GM19240 (cell line): Measurements from ENCODE around the gene INTS6.

ENCODE experiments used
- DNase-seq: peaks from one replicate; pipeline ENCODE4 v3.0.0; 2011; ENCODE audit warnings: low spot score; ENCODE audit not compliant: insufficient read length

INTS6 gene

DNA sequence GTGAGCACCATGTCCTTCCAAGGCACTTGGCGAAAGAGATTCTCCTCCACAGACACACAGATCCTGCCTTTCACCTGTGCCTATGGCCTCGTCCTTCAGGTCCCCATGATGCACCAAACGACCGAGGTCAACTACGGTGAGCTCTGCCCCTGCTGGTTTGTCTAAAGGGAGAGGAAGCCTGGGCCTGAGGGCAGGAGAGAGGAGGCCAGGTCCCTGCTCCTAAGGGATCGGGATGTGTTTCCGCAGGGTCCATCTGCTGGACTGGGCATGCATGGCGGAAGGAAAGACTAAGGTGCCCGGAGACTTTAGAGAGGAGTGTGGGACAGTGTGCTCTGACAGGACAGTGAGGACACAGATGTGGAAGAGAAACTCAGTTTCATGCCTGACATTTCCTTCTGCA lies 105.7 kb downstream of the INTS6 start:
- no peak for DNase-seq

DNA sequence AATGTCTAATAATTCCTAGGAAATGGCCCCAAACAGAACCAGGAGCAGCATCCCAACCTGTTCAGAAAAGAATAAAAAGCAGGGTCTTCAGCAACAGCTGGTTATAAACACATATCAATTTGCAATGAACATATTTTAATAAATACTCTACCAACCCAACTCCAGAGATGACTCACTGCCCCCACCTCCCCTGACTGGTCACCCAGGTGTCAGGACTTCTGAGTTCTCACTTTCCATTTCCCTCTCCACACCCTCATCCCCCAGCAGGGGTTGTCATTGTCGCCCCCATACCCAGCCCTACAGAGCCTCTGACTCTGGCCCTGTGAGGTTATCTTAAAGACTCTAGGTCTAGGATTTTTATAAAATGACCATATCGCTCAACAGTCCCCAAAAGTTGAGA lies 106.4 kb downstream of the INTS6 start:
- no peak for DNase-seq

DNA sequence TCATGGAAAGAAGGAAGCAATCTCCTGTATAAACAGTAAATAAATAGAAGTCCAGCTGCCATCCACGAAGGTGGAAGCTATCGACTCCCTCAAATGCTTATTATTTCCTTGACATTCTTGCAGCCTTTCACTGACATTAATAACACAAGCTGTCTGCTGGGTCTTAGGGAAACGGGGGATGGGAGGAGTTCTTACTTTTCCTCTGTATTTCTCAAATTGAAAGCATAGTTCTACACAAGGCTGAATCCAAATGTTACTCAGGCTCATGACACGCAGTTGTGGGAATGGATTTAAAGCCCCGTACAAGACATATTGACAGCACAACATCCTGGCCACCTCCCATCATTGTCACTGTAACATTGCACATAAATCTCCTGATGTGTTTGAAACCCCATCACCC lies 109.4 kb downstream of the INTS6 start:
- no peak for DNase-seq

DNA sequence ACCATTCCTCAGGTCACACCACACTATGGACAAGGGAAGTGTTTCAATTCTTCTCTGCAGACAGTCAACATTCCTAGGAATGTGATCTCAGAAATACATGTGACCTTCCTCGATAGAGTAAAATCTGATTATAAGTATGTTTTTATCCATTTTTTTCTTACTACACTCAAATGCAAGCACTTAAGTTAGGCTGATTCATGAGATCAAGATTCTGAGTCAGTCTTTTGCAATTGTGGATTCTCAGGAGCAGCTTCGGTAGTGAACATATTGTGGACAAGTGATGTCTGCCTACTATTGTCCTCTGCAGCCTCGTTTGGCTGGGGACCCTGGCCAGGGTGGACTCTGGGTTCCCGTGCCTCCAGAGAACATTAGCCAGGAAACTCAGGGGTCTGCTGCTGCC lies 110.1 kb downstream of the INTS6 start:
- DNase-seq: no peak

DNA sequence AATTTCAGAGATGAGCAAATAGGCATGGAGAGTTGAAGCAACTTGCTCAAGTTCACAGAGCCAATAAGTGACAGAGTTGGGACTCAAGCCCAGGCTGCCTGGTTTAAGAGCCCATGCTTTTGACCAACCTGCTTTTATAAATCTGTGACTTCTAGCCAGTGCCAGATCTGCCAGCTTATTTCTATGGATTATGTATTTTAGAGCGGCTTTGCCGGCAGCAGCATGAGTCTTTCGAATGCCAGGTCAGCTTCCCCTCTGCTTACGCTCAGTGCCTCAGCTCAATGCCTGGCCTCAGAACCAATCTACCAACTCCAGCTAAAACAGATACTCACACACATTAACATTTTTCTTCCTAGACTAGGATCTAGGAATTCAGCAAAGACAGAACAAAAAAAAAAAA lies 111.0 kb downstream of the INTS6 start:
- no peak for DNase-seq

DNA sequence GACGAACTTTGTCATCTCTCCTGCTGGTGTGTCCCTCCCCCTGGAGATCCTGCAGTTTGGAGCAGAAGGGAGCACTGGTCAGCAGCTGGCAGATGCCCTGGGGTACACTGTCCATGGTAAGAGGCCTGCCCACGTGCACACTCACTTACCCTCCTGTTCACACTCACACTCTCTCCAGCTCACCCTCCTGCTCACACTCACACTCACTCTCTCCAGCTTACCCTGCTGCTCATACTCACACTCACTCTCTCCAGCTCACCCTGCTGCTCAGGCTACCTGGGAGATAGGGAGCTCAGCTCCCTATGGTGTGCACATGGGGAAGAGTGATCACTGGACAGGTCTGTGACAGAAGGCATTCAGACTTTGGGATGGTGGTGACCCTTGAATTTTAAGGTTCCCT lies 111.6 kb downstream of the INTS6 start:
- DNase-seq: no peak

DNA sequence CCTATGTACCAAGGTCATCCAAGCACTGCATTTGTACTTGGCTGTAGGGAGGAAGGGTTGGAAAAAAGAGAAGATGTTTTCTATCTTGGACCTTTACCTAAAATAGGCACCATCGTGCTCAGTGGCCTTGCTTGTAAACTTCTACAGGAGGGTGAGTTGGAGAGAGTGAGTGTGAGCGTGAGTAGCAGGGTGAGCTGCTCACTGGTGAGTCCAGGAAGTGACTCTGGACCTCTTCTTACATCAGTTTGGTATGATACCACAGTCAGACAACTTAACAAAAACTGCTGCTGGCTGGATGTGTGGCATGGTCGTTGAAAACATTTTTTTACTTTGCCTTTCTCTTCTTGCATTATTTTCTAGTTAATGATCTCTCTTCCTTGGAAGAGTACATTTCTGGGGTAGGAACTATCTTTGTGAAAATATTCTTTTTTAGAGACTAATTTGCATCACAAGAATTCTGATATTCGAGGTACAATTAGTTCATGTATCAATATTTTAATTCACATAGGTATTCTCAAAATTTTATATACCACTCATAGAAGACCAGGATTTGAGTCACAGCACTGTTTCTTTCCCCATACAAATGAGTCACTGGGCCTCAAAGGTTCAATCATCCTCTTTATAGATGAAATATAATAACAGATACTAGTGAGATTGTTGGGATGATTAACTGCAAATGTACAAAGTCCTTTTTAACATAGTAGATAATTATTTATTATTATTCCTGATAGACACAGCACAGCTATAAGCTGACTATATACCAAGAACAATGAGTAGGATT lies 112.7 kb downstream of the INTS6 start:
- DNase-seq: no peak

DNA sequence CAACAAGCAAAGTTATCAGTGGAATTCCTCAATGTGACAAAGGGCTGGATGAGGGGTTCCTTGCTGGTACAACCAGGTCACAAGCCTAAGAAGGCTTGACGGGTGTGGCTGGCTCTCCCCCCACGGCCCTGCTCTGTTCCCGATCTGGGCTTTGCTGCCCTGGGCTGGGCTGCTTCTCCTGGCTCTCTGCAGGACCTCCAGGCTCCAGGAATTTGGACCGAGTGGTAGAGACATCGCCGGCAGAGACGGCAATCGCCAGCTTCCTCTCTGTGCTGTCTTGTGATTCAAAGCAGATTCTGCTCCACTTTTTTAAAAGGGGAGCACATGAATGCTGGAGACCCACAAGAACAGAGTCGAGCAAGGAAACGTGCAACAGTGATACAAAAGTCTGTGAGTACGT lies 113.5 kb downstream of the INTS6 start, which contains the start of gene SERPINE3:
Gene SERPINE3, plus strand, starts transcription at position 338 of the 400 bp plus-strand sequence. CDS start 1,401 bp downstream, outside the sequence.
- no peak for DNase-seq

DNA sequence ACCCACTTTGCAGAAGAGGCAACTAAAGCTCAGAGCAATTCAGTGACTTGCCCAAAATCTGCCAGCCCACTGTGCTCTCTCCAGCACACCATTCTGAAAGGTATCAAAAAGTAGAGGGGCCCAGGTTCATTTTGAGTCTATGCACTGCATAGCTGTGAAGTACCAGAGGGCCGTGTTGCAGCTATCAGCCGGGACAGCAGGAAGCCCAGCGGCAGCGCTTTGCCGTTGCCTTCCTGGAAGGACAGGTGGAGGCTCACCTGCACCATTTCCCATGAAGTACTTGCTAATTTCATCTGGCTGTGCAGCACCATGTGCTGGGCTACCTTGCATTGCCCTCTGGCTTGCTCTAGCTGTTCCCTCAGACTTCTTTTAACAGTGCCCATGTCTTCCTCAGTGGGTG lies 116.1 kb downstream of the INTS6 start:
- DNase-seq: no peak

DNA sequence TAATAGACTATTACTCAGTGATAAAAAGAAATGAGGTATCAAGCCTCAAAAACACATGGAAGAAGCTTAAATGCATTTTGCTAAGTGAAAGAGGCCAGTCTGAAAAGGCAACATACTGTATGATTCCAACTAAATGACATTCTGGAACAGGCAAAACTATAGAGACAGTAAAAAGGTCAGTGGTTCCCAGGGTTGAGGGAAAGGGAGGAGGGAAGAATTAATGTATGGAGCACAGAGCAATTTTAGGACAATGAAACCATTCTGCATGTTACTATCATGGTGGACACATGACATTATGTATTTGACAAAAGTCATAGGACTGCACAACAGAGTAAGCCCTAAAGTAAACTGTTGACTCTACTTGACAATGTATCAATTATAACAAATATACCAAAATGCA lies 119.0 kb downstream of the INTS6 start:
- DNase-seq: no peak

DNA sequence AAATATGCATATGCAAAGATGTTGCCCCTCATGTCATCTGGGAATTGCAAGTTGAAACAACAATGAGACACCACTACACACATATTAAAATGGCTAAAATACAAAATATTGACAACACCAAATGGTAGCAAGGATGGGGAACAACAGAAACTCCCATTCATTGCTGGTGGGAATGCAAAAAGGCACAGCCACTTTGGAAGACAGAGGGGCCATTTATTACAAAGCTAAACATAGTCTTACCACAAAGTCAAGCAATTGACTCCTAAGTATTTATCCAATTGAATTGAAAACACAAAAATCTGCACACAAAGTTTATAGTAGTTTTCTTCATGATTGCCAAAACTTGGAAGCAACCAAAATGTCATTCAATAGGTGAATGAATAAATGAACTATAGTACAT lies 119.4 kb downstream of the INTS6 start:
- DNase-seq: no peak

DNA sequence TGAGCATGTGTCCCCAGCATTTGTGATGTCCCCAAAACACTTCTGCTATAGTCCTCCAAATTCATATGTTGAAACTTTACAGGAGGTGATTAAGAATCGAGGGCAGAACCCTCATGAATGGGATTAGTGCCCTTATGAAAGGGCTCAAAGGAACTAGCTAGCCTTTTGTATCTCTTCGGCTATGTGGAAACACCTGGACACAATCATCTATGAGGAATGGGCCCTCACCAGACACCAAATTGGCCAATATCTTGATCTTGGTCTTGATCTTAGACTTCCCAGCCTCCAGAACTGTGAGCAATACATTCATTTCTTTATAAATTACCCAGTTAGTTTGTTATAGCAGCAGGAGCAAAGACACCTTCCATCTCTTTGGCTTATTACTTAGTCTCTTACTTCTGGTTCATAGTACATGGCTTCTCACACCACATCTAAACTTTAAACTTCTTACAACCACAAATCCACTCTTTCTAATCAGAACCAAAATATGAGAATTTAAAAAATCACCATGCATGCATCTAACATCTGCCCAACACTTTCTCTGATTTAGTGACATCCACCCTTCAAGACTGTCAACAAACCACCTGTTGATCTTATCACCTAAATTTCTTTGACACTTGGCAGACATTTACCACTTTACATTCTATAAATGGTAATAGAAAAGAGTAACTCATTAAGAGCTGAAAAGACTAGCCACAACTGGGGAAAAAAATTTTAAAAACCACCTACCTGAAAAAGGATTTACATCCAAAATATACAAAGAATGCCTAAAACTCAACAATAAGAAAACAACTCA lies 120.1 kb downstream of the INTS6 start:
- DNase-seq: no peak

DNA sequence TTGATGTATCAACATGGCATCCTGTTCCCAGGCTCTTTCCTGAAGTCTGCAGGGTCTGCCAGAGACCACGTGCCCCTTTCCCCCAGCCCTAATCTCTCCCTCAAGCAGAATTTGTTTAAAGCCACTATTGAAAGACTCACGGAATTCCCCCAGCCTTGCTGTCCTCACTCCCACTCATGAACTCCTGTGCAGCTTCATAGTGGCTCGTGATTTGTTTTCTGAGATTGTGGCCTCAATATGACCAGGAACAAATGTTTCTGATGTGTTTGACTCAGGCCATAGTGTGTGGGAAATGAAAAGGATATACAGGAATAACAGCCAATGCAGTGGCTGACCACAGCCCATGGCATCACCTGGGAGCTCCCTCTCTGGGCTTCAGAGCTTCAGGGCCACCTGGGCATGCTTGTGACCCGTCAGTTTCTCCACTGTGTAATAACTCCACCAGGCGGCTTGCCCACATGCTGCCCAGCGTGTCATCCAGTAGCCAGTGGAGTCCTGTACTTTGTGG lies 121.4 kb downstream of the INTS6 start:
- DNase-seq: no peak

DNA sequence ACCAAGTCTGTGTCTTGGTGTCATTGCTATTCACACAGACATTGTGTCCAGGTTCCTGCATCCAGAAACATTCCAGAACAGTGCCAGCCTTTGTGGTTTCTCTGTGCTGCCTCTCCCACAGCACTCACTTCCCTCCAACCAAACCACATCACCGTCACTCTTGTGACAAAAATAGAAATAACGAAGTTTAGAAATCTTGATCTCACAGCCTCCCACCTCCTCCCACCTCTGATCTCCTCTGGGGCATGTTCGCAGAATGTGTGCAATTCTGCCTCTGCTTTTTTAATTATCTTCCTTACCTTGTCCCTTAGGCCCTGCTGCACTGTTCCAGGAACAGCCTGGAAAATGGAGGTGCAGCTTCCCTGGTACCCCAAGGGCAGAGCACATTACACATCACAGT lies 122.0 kb downstream of the INTS6 start:
- DNase-seq: no peak

DNA sequence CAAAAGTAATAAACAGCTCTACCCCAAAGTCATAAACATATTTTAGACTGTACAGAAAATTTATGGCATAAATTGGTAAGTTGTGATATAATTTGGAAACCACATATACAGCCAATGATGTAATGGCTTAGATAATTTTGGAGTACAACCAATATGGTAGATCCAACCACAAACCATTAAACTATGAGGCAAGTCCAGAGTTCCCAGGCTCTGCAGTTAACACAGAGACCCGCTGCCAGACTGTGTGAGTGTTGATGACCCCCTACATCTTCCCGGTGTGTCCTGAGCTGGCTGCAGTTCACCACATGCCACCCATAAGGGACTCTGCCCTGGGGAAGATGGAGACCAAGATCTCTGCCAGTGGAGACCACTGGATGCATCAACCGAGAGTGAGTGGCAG lies 123.2 kb downstream of the INTS6 start:
- DNase-seq: no peak

DNA sequence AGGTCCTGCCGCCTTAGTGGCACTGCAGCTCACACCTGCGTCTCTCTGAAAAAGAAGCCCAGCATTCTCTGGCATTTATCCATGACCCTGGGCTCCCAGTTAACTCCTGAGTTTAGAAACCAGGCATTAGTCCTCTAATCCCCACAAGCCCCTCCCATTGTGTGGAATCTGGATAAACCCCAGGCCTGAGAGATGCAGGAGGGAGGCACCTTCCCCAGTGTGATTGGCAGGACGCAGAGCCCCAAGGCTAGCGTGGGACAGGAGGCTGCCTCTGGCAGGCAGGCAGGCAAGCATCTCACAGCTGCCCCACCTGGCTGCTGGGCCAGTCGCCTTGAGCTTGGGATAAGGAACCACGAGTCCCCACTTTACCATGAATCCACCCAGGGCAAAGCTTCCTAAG lies 124.3 kb downstream of the INTS6 start:
- no peak for DNase-seq

DNA sequence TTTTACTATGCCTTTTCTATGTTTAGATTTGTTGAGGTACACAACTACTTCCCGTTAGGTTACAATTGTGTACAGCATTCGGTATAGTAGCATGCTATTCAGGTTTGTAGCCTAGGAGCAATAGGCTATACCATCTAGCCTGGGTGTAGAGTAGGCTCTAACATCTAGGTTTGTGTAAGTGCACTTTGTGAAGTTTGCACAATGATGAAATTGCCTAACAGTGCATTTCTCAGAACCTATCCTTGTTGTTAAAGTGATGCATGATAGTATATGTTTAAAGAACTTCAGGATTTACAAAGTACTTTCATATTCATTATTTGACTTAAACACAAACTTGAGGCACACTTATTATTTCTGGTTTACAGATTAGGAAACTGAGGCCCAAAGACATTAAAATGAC lies 124.9 kb downstream of the INTS6 start:
- no peak for DNase-seq

DNA sequence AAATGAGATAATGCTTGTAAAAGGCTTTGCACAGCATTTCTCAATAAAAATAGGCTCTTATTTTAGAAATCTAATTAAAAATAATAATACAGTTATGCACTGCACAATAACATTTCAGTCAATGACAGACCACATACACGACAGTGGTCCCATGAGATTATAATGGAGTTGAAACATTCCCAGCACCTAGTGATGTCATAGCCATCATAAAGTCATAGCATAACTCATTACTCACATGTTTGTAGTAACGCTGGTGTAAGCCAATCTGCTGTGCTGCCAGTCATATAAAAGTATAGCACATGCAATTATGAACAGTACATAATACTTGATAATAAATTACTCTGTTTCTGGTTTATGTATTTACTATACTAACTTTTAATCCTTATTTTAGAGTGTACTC lies 126.1 kb downstream of the INTS6 start:
- no peak for DNase-seq

DNA sequence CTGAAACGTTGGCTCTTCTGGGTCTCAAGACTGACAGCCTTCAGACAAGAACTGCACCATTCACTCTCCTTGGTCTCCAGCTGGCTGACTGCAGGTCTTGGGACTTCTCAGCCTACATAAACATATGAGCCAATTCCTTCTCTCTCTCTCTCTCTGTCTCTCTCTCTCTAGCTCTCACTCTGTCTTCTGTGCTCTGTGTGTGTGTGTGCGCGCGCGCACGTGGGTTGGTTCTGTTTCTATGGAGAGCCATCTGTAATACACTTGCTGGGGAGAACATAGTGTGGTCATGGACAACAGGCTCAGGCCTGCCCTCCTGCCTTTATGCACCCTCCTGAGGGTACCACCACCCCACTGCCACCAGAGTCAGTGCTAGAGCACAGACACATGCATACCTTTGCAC lies 127.0 kb downstream of the INTS6 start:
- DNase-seq: no peak

DNA sequence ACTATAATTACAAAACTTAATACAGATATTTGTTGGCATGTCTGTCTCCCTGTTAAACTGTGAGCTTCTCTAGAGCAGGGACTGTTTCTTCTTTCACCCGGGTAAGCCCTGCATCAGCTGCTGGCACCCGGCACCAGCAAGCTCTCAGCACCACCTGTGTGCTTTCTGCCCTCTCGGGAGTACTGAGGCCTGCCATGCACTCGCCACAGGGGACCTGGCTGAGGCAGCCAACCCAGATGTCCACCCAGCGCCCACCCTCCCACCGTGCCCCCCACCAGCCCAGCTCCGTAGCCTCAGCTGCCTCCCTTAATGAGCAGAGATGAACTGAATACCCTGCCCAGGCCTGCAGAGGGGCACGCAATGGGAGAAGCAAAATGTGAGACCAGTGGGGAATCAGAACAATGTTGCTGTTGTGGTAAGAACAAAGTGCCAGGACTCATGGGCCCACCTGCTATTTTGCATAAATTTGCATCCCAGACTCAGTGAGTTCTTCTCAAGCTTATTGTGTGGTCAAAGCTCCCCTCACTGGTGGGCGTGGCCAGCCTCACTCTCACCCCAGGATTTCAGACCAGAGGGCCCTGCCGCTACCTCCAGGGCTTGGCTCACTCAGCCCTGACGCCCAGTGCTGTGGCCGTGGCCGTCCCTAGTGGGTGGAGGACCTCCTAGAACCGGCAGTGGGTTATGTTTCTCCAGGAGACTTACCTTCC lies 128.0 kb downstream of the INTS6 start:
- no peak for DNase-seq

DNA sequence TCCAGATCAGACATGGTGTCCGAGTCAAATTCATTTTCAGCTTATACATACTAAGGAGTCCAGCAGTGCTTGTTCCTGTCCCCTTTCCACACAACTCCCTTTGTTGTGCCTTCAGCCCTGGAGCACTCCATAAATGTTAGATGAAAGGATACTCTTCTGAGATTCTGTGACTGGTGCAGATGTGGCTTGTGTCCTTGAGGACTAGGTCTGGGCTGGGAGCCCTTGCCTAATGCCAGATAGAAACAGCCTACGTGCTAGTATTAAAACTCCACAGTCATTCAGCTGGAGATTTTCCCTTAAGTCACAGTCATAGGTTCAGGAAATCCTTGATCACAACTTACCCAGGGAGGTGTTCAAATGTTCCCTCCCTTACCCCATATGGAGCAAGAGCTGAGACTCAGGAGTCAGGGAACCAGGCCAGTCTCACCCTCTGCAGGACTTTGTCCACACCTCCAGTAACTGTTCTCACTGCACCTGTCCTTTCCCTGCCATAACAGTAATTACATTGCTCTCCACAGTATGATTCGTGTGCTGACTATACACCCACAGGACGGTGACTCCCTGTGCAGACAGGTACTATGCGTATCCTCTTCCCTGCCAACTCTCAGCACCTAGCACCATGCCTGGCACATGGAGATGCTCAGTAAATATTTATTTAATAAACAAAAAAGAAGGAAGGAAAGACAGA lies 128.9 kb downstream of the INTS6 start:
- no peak for DNase-seq
